Measurements from ENCODE around the gene CHTF8.

The CHTF8 gene

DNA sequence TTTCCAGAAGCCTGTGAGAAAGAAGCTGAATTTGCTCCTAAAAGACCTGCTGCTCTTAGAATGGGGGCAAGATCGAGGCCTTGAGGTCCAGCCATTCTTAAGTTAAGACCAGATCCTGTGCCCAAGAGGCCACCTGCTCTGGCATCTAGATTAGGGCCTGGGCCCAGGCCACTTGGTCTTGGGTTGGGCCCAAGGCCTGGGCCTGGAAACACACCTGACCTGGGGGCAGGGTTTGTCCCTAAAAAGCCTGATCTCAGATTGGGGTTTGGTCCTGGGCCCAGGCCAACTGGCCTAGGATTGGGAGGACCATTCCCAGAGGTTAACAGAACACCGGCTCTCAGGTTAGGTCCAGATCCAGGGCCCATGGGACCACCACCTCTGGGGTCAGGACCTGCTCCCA is 12.9 kb downstream of the CHTF8 start (continued):
- TF ChIP-seq, protein P1, sequence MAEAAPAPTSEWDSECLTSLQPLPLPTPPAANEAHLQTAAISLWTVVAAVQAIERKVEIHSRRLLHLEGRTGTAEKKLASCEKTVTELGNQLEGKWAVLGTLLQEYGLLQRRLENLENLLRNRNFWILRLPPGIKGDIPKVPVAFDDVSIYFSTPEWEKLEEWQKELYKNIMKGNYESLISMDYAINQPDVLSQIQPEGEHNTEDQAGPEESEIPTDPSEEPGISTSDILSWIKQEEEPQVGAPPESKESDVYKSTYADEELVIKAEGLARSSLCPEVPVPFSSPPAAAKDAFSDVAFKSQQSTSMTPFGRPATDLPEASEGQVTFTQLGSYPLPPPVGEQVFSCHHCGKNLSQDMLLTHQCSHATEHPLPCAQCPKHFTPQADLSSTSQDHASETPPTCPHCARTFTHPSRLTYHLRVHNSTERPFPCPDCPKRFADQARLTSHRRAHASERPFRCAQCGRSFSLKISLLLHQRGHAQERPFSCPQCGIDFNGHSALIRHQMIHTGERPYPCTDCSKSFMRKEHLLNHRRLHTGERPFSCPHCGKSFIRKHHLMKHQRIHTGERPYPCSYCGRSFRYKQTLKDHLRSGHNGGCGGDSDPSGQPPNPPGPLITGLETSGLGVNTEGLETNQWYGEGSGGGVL (tag by site-specific recombination; IDR thresholded peaks at IDR 0.05), result no peak
- TF ChIP-seq, protein P2, sequence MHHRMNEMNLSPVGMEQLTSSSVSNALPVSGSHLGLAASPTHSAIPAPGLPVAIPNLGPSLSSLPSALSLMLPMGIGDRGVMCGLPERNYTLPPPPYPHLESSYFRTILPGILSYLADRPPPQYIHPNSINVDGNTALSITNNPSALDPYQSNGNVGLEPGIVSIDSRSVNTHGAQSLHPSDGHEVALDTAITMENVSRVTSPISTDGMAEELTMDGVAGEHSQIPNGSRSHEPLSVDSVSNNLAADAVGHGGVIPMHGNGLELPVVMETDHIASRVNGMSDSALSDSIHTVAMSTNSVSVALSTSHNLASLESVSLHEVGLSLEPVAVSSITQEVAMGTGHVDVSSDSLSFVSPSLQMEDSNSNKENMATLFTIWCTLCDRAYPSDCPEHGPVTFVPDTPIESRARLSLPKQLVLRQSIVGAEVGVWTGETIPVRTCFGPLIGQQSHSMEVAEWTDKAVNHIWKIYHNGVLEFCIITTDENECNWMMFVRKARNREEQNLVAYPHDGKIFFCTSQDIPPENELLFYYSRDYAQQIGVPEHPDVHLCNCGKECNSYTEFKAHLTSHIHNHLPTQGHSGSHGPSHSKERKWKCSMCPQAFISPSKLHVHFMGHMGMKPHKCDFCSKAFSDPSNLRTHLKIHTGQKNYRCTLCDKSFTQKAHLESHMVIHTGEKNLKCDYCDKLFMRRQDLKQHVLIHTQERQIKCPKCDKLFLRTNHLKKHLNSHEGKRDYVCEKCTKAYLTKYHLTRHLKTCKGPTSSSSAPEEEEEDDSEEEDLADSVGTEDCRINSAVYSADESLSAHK (tag by site-specific recombination; IDR thresholded peaks at IDR 0.05), result no peak
- TF ChIP-seq ZNF16 (tag by site-specific recombination; IDR thresholded peaks at IDR 0.05; ENCODE audit: low read depth), result no peak

- POLR2A ChIA-PET, result no interaction called here
- H3K36me3 ChIP-seq (ENCODE audit: control insufficient read depth in 2 of 2, insufficient read depth in 1 of 2, low read length in 2 of 2), result peaks cover 0 to 77% of the 10 kb centered on the region in 2 experiments; a peak in 2 of 3 replicates
Measured at GRCh38 chr16:69118994-69119393, 13.4 kb downstream of the CHTF8 start.

More at GRCh38 chr16:69118994-69119393, 13.4 kb downstream of the CHTF8 start:
- no peak overlapping the region for H3K27ac ChIP-seq (ENCODE audit: extremely low read depth, low read depth, low read length)
- no peak for TF ChIP-seq TRIM28 (IDR thresholded peaks at IDR 0.05; ENCODE audit: borderline replicate concordance, low read length)
- no peak for TF ChIP-seq ZNF2 (tag by site-specific recombination; IDR thresholded peaks at IDR 0.05)
- no peak for TF ChIP-seq ZNF423 (tag by site-specific recombination; IDR thresholded peaks at IDR 0.05)
- TF ChIP-seq, protein P3, sequence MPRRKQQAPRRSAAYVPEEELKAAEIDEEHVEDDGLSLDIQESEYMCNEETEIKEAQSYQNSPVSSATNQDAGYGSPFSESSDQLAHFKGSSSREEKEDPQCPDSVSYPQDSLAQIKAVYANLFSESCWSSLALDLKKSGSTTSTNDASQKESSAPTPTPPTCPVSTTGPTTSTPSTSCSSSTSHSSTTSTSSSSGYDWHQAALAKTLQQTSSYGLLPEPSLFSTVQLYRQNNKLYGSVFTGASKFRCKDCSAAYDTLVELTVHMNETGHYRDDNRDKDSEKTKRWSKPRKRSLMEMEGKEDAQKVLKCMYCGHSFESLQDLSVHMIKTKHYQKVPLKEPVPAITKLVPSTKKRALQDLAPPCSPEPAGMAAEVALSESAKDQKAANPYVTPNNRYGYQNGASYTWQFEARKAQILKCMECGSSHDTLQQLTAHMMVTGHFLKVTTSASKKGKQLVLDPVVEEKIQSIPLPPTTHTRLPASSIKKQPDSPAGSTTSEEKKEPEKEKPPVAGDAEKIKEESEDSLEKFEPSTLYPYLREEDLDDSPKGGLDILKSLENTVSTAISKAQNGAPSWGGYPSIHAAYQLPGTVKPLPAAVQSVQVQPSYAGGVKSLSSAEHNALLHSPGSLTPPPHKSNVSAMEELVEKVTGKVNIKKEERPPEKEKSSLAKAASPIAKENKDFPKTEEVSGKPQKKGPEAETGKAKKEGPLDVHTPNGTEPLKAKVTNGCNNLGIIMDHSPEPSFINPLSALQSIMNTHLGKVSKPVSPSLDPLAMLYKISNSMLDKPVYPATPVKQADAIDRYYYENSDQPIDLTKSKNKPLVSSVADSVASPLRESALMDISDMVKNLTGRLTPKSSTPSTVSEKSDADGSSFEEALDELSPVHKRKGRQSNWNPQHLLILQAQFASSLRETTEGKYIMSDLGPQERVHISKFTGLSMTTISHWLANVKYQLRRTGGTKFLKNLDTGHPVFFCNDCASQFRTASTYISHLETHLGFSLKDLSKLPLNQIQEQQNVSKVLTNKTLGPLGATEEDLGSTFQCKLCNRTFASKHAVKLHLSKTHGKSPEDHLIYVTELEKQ (tag by site-specific recombination; IDR thresholded peaks at IDR 0.05; ENCODE audit: borderline replicate concordance), result no peak
- TF ChIP-seq OVOL3 (tag by site-specific recombination; IDR thresholded peaks at IDR 0.05), result no peak
- no peak for TF ChIP-seq ZNF707 (tag by site-specific recombination; IDR thresholded peaks at IDR 0.05)
- TF ChIP-seq, protein P4, sequence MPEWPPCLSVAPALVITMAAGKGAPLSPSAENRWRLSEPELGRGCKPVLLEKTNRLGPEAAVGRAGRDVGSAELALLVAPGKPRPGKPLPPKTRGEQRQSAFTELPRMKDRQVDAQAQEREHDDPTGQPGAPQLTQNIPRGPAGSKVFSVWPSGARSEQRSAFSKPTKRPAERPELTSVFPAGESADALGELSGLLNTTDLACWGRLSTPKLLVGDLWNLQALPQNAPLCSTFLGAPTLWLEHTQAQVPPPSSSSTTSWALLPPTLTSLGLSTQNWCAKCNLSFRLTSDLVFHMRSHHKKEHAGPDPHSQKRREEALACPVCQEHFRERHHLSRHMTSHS (tag by site-specific recombination; IDR thresholded peaks at IDR 0.05), result no peak
- no peak for TF ChIP-seq ZNF660 (tag by site-specific recombination; IDR thresholded peaks at IDR 0.05)
- no peak for TF ChIP-seq ZNF302 (tag by site-specific recombination; IDR thresholded peaks at IDR 0.05; ENCODE audit: low read depth)
- TF ChIP-seq, protein P5, sequence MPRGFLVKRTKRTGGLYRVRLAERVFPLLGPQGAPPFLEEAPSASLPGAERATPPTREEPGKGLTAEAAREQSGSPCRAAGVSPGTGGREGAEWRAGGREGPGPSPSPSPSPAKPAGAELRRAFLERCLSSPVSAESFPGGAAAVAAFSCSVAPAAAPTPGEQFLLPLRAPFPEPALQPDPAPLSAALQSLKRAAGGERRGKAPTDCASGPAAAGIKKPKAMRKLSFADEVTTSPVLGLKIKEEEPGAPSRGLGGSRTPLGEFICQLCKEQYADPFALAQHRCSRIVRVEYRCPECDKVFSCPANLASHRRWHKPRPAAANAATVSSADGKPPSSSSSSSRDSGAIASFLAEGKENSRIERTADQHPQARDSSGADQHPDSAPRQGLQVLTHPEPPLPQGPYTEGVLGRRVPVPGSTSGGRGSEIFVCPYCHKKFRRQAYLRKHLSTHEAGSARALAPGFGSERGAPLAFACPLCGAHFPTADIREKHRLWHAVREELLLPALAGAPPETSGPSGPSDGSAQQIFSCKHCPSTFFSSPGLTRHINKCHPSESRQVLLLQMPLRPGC (tag by site-specific recombination; IDR thresholded peaks at IDR 0.05), result no peak
- no peak for TF ChIP-seq ZNF544 (tag by site-specific recombination; IDR thresholded peaks at IDR 0.05)
- TF ChIP-seq ZNF624 (tag by site-specific recombination; IDR thresholded peaks at IDR 0.05), result no peak
- no peak for TF ChIP-seq FEZF1 (tag by site-specific recombination; IDR thresholded peaks at IDR 0.05)
- TF ChIP-seq ZNF37A (tag by site-specific recombination; IDR thresholded peaks at IDR 0.05), result no peak
- TF ChIP-seq, protein P6, sequence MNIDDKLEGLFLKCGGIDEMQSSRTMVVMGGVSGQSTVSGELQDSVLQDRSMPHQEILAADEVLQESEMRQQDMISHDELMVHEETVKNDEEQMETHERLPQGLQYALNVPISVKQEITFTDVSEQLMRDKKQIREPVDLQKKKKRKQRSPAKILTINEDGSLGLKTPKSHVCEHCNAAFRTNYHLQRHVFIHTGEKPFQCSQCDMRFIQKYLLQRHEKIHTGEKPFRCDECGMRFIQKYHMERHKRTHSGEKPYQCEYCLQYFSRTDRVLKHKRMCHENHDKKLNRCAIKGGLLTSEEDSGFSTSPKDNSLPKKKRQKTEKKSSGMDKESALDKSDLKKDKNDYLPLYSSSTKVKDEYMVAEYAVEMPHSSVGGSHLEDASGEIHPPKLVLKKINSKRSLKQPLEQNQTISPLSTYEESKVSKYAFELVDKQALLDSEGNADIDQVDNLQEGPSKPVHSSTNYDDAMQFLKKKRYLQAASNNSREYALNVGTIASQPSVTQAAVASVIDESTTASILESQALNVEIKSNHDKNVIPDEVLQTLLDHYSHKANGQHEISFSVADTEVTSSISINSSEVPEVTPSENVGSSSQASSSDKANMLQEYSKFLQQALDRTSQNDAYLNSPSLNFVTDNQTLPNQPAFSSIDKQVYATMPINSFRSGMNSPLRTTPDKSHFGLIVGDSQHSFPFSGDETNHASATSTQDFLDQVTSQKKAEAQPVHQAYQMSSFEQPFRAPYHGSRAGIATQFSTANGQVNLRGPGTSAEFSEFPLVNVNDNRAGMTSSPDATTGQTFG (tag by site-specific recombination; IDR thresholded peaks at IDR 0.05; ENCODE audit: borderline replicate concordance), result no peak
- TF ChIP-seq SP3 (tag by site-specific recombination; IDR thresholded peaks at IDR 0.05), result no peak
- H3K4me1 ChIP-seq (ENCODE audit: control insufficient read depth, insufficient read depth, low read length), result no peaks in the 10 kb centered on the region
- no peaks in the 10 kb centered on the region for H3K9me3 ChIP-seq (ENCODE audit: control insufficient read depth, insufficient read depth, low read depth, low read length)
- CTCF ChIA-PET, result interaction anchor here (1.1 kb wide), 1 partner anchor 529 kb away, joined by 3 read pairs; no protein-coding TSS in a partner anchor
- no peak overlapping the region for H3K4me3 ChIP-seq (ENCODE audit: low read depth, low read length)

All from HEK293 (cell line).